ENCODE results near the gene ARVCF. TPM values are rescaled to one million over a fixed set of nuclear protein-coding genes. Genes with fewer than 3 reads are reported as not detected.

Gene ARVCF
- total RNA-seq, 4 donors from 2014 or later, result 31.1 to 55.8 (median 44.6) TPM

DNA sequence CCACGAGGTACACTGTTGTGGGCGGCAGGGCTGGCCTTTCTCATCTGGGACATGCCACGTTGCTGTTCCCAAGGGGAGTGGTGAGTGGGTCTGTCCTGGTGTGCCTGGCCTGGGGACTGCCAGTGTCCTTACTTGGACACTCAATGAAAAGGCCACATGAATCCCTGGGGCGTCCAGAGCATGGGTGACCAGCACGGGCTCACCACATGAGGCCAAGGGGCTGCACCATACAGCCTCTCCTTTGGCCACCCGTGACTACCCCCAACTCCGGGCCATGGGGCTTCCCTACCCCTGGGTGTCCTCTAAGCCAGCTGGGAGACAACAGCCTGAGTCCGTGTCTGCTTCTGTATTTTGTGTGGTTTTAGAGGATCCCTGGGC is 54.8 kb downstream of the ARVCF start:
- intact Hi-C loops (cut with DNase I), result no loop called here
- Histone ChIP-seq H3K36me3 (peaks cover 15 to 47% (median 33%) of the 10 kb centered on the region in 4 donors), H3K4me3 (no peak overlapping the region), H3K27ac (replicated peaks in 1 of 4) (no peak overlapping the region), H3K27me3 (no peaks in the 10 kb centered on the region), H3K4me1 (peaks cover 28 to 46% (median 38%) of the 10 kb centered on the region in 4 donors), H3K9me3 (no peaks in the 10 kb centered on the region)
- TF ChIP-seq, protein P1, sequence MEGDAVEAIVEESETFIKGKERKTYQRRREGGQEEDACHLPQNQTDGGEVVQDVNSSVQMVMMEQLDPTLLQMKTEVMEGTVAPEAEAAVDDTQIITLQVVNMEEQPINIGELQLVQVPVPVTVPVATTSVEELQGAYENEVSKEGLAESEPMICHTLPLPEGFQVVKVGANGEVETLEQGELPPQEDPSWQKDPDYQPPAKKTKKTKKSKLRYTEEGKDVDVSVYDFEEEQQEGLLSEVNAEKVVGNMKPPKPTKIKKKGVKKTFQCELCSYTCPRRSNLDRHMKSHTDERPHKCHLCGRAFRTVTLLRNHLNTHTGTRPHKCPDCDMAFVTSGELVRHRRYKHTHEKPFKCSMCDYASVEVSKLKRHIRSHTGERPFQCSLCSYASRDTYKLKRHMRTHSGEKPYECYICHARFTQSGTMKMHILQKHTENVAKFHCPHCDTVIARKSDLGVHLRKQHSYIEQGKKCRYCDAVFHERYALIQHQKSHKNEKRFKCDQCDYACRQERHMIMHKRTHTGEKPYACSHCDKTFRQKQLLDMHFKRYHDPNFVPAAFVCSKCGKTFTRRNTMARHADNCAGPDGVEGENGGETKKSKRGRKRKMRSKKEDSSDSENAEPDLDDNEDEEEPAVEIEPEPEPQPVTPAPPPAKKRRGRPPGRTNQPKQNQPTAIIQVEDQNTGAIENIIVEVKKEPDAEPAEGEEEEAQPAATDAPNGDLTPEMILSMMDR (IDR thresholded peaks at IDR 0.05), result no peak
- TF ChIP-seq EP300 (IDR thresholded peaks at IDR 0.05), result no peak
- TF ChIP-seq POLR2A (IDR thresholded peaks at IDR 0.05; ENCODE audit: low read depth), result no peak
- TF ChIP-seq POLR2AphosphoS5 (IDR thresholded peaks at IDR 0.05), result no peak
- DNase-seq (ENCODE audit: extremely low spot score), result no peak
- WGBS, result 82% methylated on average over 5 of the region's 8 CpGs

DNA sequence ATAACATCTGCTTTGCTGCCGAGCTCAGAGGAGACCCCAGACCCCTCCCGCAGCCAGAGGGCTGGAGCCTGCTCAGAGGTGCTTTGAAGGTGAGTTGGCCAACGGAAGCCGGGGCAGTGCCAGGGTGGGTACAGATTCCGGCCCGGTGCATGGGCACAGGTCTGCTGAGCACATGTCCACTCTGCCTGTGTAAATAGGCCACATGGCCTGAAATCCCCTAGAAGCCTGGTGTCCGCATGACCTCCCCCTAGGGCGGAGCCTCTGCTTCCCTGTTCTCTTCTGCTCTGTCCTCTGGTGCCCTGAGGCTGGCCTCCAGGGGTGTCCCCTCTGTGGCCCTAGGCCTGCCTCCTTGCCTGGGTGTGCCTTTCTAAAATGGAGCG is 55.4 kb downstream of the ARVCF start:
- TF ChIP-seq EP300 (IDR thresholded peaks at IDR 0.05) (no peak), POLR2A (IDR thresholded peaks at IDR 0.05; ENCODE audit: low read depth) (no peak), POLR2AphosphoS5 (IDR thresholded peaks at IDR 0.05) (no peak)
- TF ChIP-seq, protein P1 (IDR thresholded peaks at IDR 0.05), result no peak
- peaks cover 15 to 40% (median 27%) of the 10 kb centered on the region in 4 donors for H3K36me3 ChIP-seq
- H3K27me3 ChIP-seq, result no peaks in the 10 kb centered on the region
- H3K27ac ChIP-seq (replicated peaks in 1 of 4), result no peak overlapping the region
- intact Hi-C loops (cut with DNase I), result no loop called here
- 90% methylated on average over 2 of the region's 9 CpGs for WGBS
- no peak for DNase-seq (ENCODE audit: extremely low spot score)
- peaks cover 28 to 46% (median 38%) of the 10 kb centered on the region in 4 donors for H3K4me1 ChIP-seq
- no peaks in the 10 kb centered on the region for H3K9me3 ChIP-seq
- H3K4me3 ChIP-seq, result no peak overlapping the region

DNA sequence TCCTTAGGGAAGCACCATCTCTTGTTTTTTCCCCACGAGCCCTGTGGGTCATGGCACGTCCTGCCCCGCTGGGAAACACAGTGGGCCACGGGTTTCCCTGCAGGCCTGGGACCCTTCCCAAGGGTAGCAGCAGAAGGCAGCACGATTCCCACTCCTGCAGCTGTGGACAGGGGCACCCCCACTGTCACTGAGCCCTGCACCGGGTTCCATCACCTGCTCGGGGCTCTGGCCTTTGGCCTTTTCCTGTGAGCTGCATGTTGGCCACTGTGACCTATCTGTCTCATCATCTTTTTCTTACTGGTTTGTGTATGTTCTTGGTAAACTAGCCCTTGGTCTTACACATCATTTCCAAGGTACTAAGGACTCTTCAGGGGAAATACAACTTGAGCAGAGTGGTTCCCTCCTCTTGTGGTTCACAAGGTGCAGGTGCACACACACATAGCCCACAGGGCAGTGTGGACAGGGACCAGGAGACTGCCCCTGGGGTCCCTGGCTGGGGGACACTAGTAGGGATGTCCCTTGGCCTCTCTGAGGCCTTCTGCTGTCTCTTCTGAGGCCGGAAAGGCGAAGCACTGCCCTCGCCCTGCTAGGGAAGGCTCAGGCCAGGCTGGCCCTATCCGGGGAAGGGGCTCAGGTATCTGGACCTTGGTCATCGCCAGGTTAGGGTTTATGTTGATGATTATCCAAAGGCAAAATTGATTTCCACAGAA is 56.0 kb downstream of the ARVCF start:
- WGBS, result 87% methylated on average over 12 of the region's 12 CpGs
- H3K9me3 ChIP-seq, result no peaks in the 10 kb centered on the region
- peak overlapping the region in 1 of 4 donors; percentile 44 for H3K27ac ChIP-seq (replicated peaks in 1 of 4)
- no peaks in the 10 kb centered on the region for H3K27me3 ChIP-seq
- DNase-seq (ENCODE audit: extremely low spot score), result no peak
- H3K4me3 ChIP-seq, result no peak overlapping the region
- peaks cover 28 to 48% (median 38%) of the 10 kb centered on the region in 4 donors for H3K4me1 ChIP-seq
- peaks cover 15 to 35% (median 24%) of the 10 kb centered on the region in 4 donors for H3K36me3 ChIP-seq
- intact Hi-C loops (cut with DNase I), result no loop called here
- TF ChIP-seq, protein P1 (IDR thresholded peaks at IDR 0.05), result no peak
- TF ChIP-seq EP300 (IDR thresholded peaks at IDR 0.05), result no peak
- no peak for TF ChIP-seq POLR2AphosphoS5 (IDR thresholded peaks at IDR 0.05)
- TF ChIP-seq POLR2A (IDR thresholded peaks at IDR 0.05; ENCODE audit: low read depth), result no peak

DNA sequence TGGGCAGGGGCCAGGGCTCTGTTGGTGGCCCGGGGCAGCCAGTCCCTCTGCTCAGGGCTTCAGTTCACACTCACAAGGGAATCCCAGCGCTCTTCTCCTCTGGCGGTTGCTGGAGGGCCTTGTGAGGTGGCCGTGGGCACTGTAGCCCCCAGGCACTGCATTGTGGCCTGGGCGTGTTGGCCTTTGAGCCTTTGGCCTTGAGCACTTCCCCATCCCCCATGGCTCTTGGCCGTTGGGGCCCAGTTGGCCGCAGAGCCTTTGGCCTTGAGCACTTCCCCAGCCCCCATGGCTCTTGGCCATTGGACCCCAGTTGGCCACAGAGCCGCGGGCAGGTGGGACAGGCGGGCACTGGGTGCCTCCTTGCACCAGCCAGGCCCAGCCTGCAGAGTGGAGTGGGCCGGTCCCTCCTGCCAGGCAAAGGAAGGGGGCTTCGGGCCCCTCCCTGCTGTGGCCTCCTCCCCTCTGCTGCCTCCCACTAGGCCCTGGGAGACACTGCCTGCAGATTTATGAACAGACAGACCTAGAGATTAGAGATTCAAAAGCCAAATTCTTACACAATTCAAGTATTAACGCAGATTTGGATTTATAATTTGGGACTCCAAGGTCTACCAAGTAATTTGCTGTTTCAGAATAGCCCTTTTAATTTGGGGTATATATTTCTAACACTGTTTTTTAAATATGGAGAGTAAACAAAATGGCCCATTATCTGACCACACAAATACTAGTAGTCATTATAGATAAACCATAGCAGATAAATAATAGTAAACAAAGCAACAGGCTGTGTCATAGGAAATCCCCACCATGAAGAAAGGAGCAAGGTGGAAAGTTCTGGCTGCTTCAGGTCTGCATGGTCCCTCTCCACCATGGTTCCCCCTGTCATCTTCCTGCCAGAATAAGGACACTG is 56.8 kb downstream of the ARVCF start:
- no peak for DNase-seq (ENCODE audit: extremely low spot score)
- peaks cover 13 to 29% (median 17%) of the 10 kb centered on the region in 4 donors for H3K36me3 ChIP-seq
- peak overlapping the region; percentile 62 to 73 (median 71) for H3K27ac ChIP-seq (replicated peaks in 1 of 4)
- intact Hi-C loops (cut with DNase I), result no loop called here
- peak overlapping the region; percentile 42 to 53 (median 44) for H3K4me3 ChIP-seq
- TF ChIP-seq, protein P1 (IDR thresholded peaks at IDR 0.05), result no peak
- TF ChIP-seq POLR2A (IDR thresholded peaks at IDR 0.05; ENCODE audit: low read depth) (no peak), POLR2AphosphoS5 (IDR thresholded peaks at IDR 0.05) (no peak), EP300 (IDR thresholded peaks at IDR 0.05) (no peak)
- peaks cover 28 to 50% (median 38%) of the 10 kb centered on the region in 4 donors for H3K4me1 ChIP-seq
- H3K27me3 ChIP-seq, result no peaks in the 10 kb centered on the region
- no peaks in the 10 kb centered on the region for H3K9me3 ChIP-seq
- 72% methylated on average over 1 of the region's 13 CpGs for WGBS

Data from esophagus muscularis mucosa (tissue), 4 donors.